HepG2 (cell line): ENCODE data around the gene TOPBP1. TPM values are rescaled to one million over a fixed set of nuclear protein-coding genes. Genes with fewer than 3 reads are reported as not detected.
A peak's percentile ranks its signal among the peaks of the same experiment; 100 is the strongest.

ENCODE experiments used
- ATAC-seq: fragments of 200-7000 bp; cut with Tn5 transposase; 3 replicates; pipeline ENCODE4 v1.9.1; 2020; ENCODE audit warnings: mild to moderate bottlenecking, moderate library complexity
- BruUV-seq: library from RNA; stranded (reverse); fragments of 400-500 nt; replicated peaks from 2 replicates; lab custom pipeline; 2021; lab: Mats Ljungman, UMichigan
- CTCF ChIA-PET: fragments of 300-600 bp; formaldehyde crosslinking; extraction: SDS; loops from one replicate; lab custom pipeline; 2021; ENCODE audit warnings: low total read pairs, inconsistent platforms, low intra/inter-chr PET ratio; lab: Yijun Ruan, JAX
- POLR2A ChIA-PET: fragments of 350-600 bp; sonication (Branson Sonifier 250); formaldehyde crosslinking; loops from one replicate; lab custom pipeline; 2020; ENCODE audit warnings: antibody characterized with exemption, inconsistent platforms; lab: Yijun Ruan, JAX
- DNase-seq: peaks from one replicate; pipeline ENCODE4 v3.0.0-alpha.2; 2015; ENCODE audit warnings: low spot score
- FAIRE-seq: peaks from 3 replicates; lab custom pipeline; 2011; peaks lifted over from hg19 to GRCh38; lab: Jason Lieb, UNC
- H2AFZ ChIP-seq: one replicate; pipeline ENCODE4 v1.6.1; 2011; ENCODE audit warnings: low read length, inconsistent platforms
- H3K27ac ChIP-seq: fragments of 300-600 bp; 3 replicates; pipeline ENCODE4 v1.8.0; 2011; ENCODE audit warnings: mixed run types, mild to moderate bottlenecking, mixed read lengths, low read length, inconsistent platforms; ENCODE audit not compliant: insufficient read depth; ENCODE audit errors: extremely low read length
- H3K27me3 ChIP-seq, 2 experiments: fragments of 200-600 bp in 1 of 2; 2 replicates in 1 of 2; 3 replicates in 1 of 2; pipeline versions ENCODE4 v1.6.0 to v1.8.0; 2011; ENCODE audit warnings: low read length in 2 of 2, mild to moderate bottlenecking in 2 of 2, moderate library complexity in 2 of 2, inconsistent platforms in 1 of 2; ENCODE audit not compliant: insufficient read depth in 2 of 2, control insufficient read depth in 1 of 2
- H3K36me3 ChIP-seq, 2 experiments: fragments of 200-600 bp in 1 of 2; replicated peaks in 1 of 2; 2 replicates in 1 of 2; 3 replicates in 1 of 2; pipeline versions ENCODE4 v1.5.1 to v1.8.0; 2011; ENCODE audit warnings: low read length in 2 of 2, inconsistent platforms in 1 of 2; ENCODE audit not compliant: insufficient read depth in 2 of 2, control insufficient read depth in 1 of 2
- H3K4me1 ChIP-seq: 2 replicates; pipeline ENCODE4 v1.5.1; 2012; ENCODE audit warnings: low read length, inconsistent platforms; ENCODE audit not compliant: insufficient read depth
- H3K4me2 ChIP-seq: 2 replicates; pipeline ENCODE4 v1.6.0; 2011; ENCODE audit warnings: low read depth, low read length, inconsistent platforms
- H3K4me3 ChIP-seq, 3 experiments: fragments of 200-600 bp in 1 of 3; sonication (generic), shearing (Covaris generic) in 1 of 3; replicated peaks in 1 of 3; 2 replicates each; pipeline ENCODE4 v1.5.1; 2011 to 2016; ENCODE audit warnings: low read length in 3 of 3, inconsistent platforms in 2 of 3, low read depth in 2 of 3, mild to moderate bottlenecking in 2 of 3, control low read depth in 1 of 3, mixed read lengths in 1 of 3; ENCODE audit not compliant: insufficient read depth in 1 of 3
- H3K79me2 ChIP-seq: one replicate; pipeline ENCODE4 v1.6.1; 2011; ENCODE audit warnings: low read length, inconsistent platforms; ENCODE audit not compliant: insufficient read depth
- H3K9ac ChIP-seq: 2 replicates; pipeline ENCODE4 v1.6.0; 2011; ENCODE audit warnings: mild to moderate bottlenecking, low read depth, low read length, inconsistent platforms; ENCODE audit not compliant: insufficient read depth
- H3K9me3 ChIP-seq: 2 replicates; pipeline ENCODE4 v1.5.1; 2012; ENCODE audit warnings: mild to moderate bottlenecking, low read length
- H4K20me1 ChIP-seq: 2 replicates; pipeline ENCODE4 v1.6.0; 2011; ENCODE audit warnings: inconsistent platforms, mild to moderate bottlenecking, low read length, moderate library complexity; ENCODE audit not compliant: insufficient read depth
- AGO2 ChIP-seq: fragments of 200-400 bp; formaldehyde crosslinking; optimal IDR thresholded peaks from 2 replicates; pipeline ENCODE3; 2017; ENCODE audit warnings: mild to moderate bottlenecking, low read depth, low read length, moderate library complexity
- CBX2 ChIP-seq, 2 experiments: fragments of 200-600 bp in 1 of 2; sonication (generic); formaldehyde crosslinking in 1 of 2; IDR thresholded peaks; 2 replicates each; pipeline versions ENCODE4 v1.7.0 to v1.8.1; 2018 to 2022; ENCODE audit warnings: low read depth in 2 of 2, low read length in 1 of 2, mild to moderate bottlenecking in 1 of 2, missing genetic modification reagents in 1 of 2
- ERF ChIP-seq: IDR thresholded peaks from 2 replicates; pipeline ENCODE4 v1.6.1; 2018; ENCODE audit warnings: missing biosample characterization, missing genetic modification reagents
- FOSL2 ChIP-seq: sonication (generic); formaldehyde crosslinking; IDR thresholded peaks from 2 replicates; pipeline ENCODE4 v1.4.0; 2020; ENCODE audit warnings: missing genetic modification reagents
- MAZ ChIP-seq, 2 experiments: sonication (generic) in 1 of 2; formaldehyde crosslinking in 1 of 2; IDR thresholded peaks; 2 replicates each; pipeline versions ENCODE4 v1.5.0 to v1.6.1; 2012 to 2020; ENCODE audit warnings: low read depth in 2 of 2, mild to moderate bottlenecking in 2 of 2, borderline replicate concordance in 1 of 2, improper control_type of control experiment in 1 of 2, low read length in 1 of 2, missing genetic modification reagents in 1 of 2, moderate library complexity in 1 of 2
- NFIB ChIP-seq: sonication (generic); formaldehyde crosslinking; IDR thresholded peaks from 2 replicates; pipeline ENCODE4 v1.9.0; 2021; ENCODE audit warnings: missing genetic modification reagents, mild to moderate bottlenecking, borderline replicate concordance
- POLR2A ChIP-seq, 2 experiments: IDR thresholded peaks; 2 replicates each; pipeline ENCODE4 v1.6.1; 2011; ENCODE audit warnings: low read depth in 2 of 2, low read length in 2 of 2, mild to moderate bottlenecking in 1 of 2, moderate library complexity in 1 of 2; ENCODE audit not compliant: insufficient read depth in 1 of 2
- SOX13 ChIP-seq, 3 experiments: fragments of 450-650 bp in 1 of 3; sonication (generic) in 1 of 3; formaldehyde crosslinking in 1 of 3; IDR thresholded peaks in 2 of 3; conservative IDR thresholded peaks in 1 of 3; 2 replicates each; pipeline versions ENCODE4 v1.5.0 to v1.6.1; 2016 to 2020; ENCODE audit warnings: antibody characterized with exemption in 1 of 3, mild to moderate bottlenecking in 1 of 3, missing compliant biosample characterization in 1 of 3, missing genetic modification reagents in 1 of 3, moderate library complexity in 1 of 3
- TOPORS ChIP-seq: sonication (generic); formaldehyde crosslinking; IDR thresholded peaks from 2 replicates; pipeline ENCODE4 v1.8.0; 2023; ENCODE audit warnings: mild to moderate bottlenecking, missing genetic modification reagents
- YEATS2 ChIP-seq: sonication (generic); formaldehyde crosslinking; IDR thresholded peaks from 2 replicates; pipeline ENCODE4 v1.4.0; 2020; ENCODE audit warnings: missing genetic modification reagents, borderline replicate concordance
- ZBTB7B ChIP-seq: sonication (generic); formaldehyde crosslinking; IDR thresholded peaks from 2 replicates; pipeline ENCODE4 v1.4.0; 2020; ENCODE audit warnings: missing genetic modification reagents
- ZC3H13 ChIP-seq: sonication (generic); formaldehyde crosslinking; IDR thresholded peaks from 2 replicates; pipeline ENCODE4 v1.8.1; 2023; ENCODE audit warnings: mild to moderate bottlenecking, missing genetic modification reagents, moderate library complexity
- ZNF234 ChIP-seq: sonication (generic); formaldehyde crosslinking; conservative IDR thresholded peaks from 2 replicates; pipeline ENCODE4 v1.5.1; 2020; ENCODE audit warnings: mild to moderate bottlenecking, missing genetic modification reagents
- ZNF331 ChIP-seq: sonication (generic); formaldehyde crosslinking; IDR thresholded peaks from 2 replicates; pipeline ENCODE4 v1.4.0; 2020; ENCODE audit warnings: missing genetic modification reagents
- ZNF501 ChIP-seq: sonication (generic); formaldehyde crosslinking; IDR thresholded peaks from 2 replicates; pipeline ENCODE4 v1.5.1; 2020; ENCODE audit warnings: mild to moderate bottlenecking, moderate library complexity, missing genetic modification reagents
- ZNF768 ChIP-seq: sonication (generic); formaldehyde crosslinking; IDR thresholded peaks from 2 replicates; pipeline ENCODE4 v1.4.0; 2020; ENCODE audit warnings: missing genetic modification reagents
- WGBS: methylation state at CpG from one replicate; pipeline ENCODE4 v1.1.6; 2017; ENCODE audit warnings: low lambda C conversion rate; 5-methylcytosine and 5-hydroxymethylcytosine counted together
- in situ Hi-C: cut with HindIII; loops from 2 replicates; pipeline ENCODE4 v1.10.0; 2017; ENCODE audit warnings: low pct_unique_long_range_greater_than_20kb; ENCODE audit not compliant: extremely low pct_ligation_motif_present
- intact Hi-C: fragments of 100-400 bp; cut with micrococcal nuclease; formaldehyde crosslinking; loops from one replicate; pipeline ENCODE4 v1.10.0; 2022; ENCODE audit not compliant: unreplicated experiment
- polyA plus RNA-seq, 8 experiments: library from polyadenylated mRNA; depleted of rRNA in 3 of 8; stranded (reverse) in 7 of 8; unstranded in 1 of 8; fragments of >200 nt; fragmentation: Illumina TruSeq in 4 of 8; extraction: Trizol in 4 of 8; gene quantifications; 2 replicates each; pipeline versions ENCODE4 v1.2.1 to v1.2.3, GENCODE V29; 2011 to 2016; ENCODE audit warnings: low read depth in 4 of 8, missing spikeins in 1 of 8, mixed read lengths in 1 of 8; ENCODE audit not compliant: insufficient read depth in 1 of 8
- total RNA-seq, 5 experiments: library from RNA; depleted of rRNA; stranded (reverse); fragments of >200 nt; fragmentation: Illumina TruSeq; extraction: Trizol; gene quantifications; 2 replicates each; pipeline ENCODE4 v1.2.3, GENCODE V29; 2016; ENCODE audit warnings: low read depth in 1 of 5
- TF ChIP-seq, protein P1 (sequence below), 2 experiments: sonication (generic) in 1 of 2; formaldehyde crosslinking in 1 of 2; IDR thresholded peaks; 2 replicates each; pipeline versions ENCODE4 v1.5.1 to v1.6.1; 2011 to 2020; ENCODE audit warnings: borderline replicate concordance in 1 of 2, low read depth in 1 of 2, low read length in 1 of 2, mild to moderate bottlenecking in 1 of 2, missing genetic modification reagents in 1 of 2, moderate library complexity in 1 of 2
- TF ChIP-seq, protein P2 (sequence below): sonication (generic); formaldehyde crosslinking; IDR thresholded peaks from 2 replicates; pipeline ENCODE4 v1.4.0; 2020; ENCODE audit warnings: missing genetic modification reagents

Gene TOPBP1
- total and polyA plus RNA-seq, 2 of the 13 experiments (the other 11 are each of a cell fraction or from before 2014, with no cell fraction given): 24.3 to 42.9 TPM

DNA sequence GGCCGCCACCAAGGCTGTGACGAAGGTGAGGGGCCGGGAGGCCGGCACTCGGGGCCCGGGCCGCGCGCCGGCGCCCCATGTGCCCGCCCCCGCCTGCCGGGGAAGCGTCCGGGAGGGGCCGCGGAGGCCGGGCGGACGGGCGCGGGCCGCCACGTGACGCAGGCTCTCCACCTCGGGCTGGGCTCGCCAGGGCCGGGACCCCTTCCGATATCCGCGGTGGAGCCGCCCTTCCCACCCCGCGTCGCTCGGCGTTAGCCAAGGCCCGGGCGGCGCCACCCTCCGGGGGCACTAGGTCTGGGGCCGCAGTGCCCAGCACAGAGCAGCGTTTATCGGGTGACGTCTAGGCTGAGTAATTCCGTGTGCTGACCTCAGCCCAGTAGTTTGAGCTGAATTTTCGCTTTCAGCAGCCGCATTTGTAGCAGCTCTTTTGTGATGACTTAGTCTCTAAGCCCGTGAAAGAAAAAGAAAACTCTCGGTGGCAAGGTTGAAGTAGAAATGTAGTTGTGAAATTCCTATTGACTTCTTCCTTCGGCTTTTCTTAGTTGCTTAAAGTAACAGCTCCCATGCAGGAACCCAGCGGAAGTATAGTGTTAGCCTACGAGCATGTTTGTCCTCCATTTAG, 87.4 kb downstream of the TOPBP1 start:
- Histone ChIP-seq H3K27me3 (no peaks in the 10 kb centered on the region), H3K4me2 (peak overlapping the region; percentile 78), H3K79me2 (peaks cover 45% of the 10 kb centered on the region), H3K9me3 (no peaks in the 10 kb centered on the region), H2AFZ (no peak overlapping the region), H4K20me1 (peaks cover 41% of the 10 kb centered on the region), H3K4me3 (peak overlapping the region; percentile 80 to 92 (median 81)), H3K36me3 (peaks cover 0 to 20% of the 10 kb centered on the region in 2 experiments; a peak in 3 of 5 replicates), H3K4me1 (peaks cover 72% of the 10 kb centered on the region), H3K27ac (peak overlapping the region; percentile 78), H3K9ac (peak overlapping the region; percentile 91)
- 2% methylated on average over 13 of the region's 54 CpGs for WGBS
- no TSS peak for BruUV-seq
- in situ Hi-C loops (loop anchor here (5.0 to 10.0 kb wide), 2 partner anchors 82 to 110 kb away; no protein-coding TSS in a partner anchor), intact Hi-C loops (loop anchor here (10.0 kb wide), 2 partner anchors 530 to 850 kb away; partner anchors contain the start of gene NPHP3)
- FAIRE-seq: no peak
- peak; percentile 44 for DNase-seq
- peak; percentile 47 for ATAC-seq
- ChIA-PET POLR2A (interaction anchor here (0.8 to 3.2 kb wide), 11 partner anchors 9 to 122 kb away, joined by 3 to 22 read pairs (median 4); no protein-coding TSS in a partner anchor), CTCF (no interaction called here)
- TF ChIP-seq ZNF331 (CRISPR knock-in tag) (peak; percentile 35; the same call in 1 of the 2 replicates), NFIB (CRISPR knock-in tag) (no peak), ZNF501 (CRISPR knock-in tag) (peak; percentile 50), MAZ (IDR thresholded peaks at IDR 0.05; ENCODE audit: borderline replicate concordance, low read depth, low read length) (0 out of 2 replicates have a peak, but pooled peaks have one; percentile 36), MAZ (CRISPR knock-in tag; IDR thresholded peaks at IDR 0.05; ENCODE audit: low read depth) (no peak), FOSL2 (peak; percentile 18; the same call in 1 of the 2 replicates), YEATS2 (CRISPR knock-in tag) (peak; percentile 26; the same call in 1 of the 2 replicates), TOPORS (CRISPR knock-in tag) (0 out of 2 replicates have a peak, but pooled peaks have one; percentile 42), CBX2 (IDR thresholded peaks at IDR 0.05; ENCODE audit: low read depth, low read length) (no peak), CBX2 (CRISPR knock-in tag; IDR thresholded peaks at IDR 0.05; ENCODE audit: low read depth) (no peak), ZC3H13 (CRISPR knock-in tag) (0 out of 2 replicates have a peak, but pooled peaks have one; percentile 43), ZBTB7B (CRISPR knock-in tag) (peak; percentile 58; the same call in 1 of the 2 replicates), ERF (CRISPR knock-in tag) (peak; percentile 55; the same call in 1 of the 2 replicates), ZNF234 (CRISPR knock-in tag) (0 out of 2 replicates have a peak, but pooled peaks have one; percentile 43), ZNF768 (CRISPR knock-in tag) (peak; percentile 22; the same call in 1 of the 2 replicates), SOX13 (IDR thresholded peaks at IDR 0.05) (no peak), SOX13 (CRISPR knock-in tag; conservative IDR thresholded peaks at IDR 0.05 in 1 of 2, IDR thresholded peaks at IDR 0.05 in 1 of 2) (peak in 1 of 2 experiments; percentile 32; a peak in 1 of 4 replicates), POLR2A (IDR thresholded peaks at IDR 0.05; ENCODE audit: insufficient read depth in 1 of 2, low read depth in 2 of 2, low read length in 2 of 2) (peak; percentile 32 to 43; a peak in 2 of 4 replicates), AGO2 (peak; percentile 67)
- TF ChIP-seq, protein P1, sequence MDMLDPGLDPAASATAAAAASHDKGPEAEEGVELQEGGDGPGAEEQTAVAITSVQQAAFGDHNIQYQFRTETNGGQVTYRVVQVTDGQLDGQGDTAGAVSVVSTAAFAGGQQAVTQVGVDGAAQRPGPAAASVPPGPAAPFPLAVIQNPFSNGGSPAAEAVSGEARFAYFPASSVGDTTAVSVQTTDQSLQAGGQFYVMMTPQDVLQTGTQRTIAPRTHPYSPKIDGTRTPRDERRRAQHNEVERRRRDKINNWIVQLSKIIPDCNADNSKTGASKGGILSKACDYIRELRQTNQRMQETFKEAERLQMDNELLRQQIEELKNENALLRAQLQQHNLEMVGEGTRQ (IDR thresholded peaks at IDR 0.05; ENCODE audit: low read depth, low read length): peak; percentile 59
- TF ChIP-seq, protein P1 (CRISPR knock-in tag; IDR thresholded peaks at IDR 0.05; ENCODE audit: borderline replicate concordance): no peak; the same call in 1 of the 2 replicates
- TF ChIP-seq, protein P2, sequence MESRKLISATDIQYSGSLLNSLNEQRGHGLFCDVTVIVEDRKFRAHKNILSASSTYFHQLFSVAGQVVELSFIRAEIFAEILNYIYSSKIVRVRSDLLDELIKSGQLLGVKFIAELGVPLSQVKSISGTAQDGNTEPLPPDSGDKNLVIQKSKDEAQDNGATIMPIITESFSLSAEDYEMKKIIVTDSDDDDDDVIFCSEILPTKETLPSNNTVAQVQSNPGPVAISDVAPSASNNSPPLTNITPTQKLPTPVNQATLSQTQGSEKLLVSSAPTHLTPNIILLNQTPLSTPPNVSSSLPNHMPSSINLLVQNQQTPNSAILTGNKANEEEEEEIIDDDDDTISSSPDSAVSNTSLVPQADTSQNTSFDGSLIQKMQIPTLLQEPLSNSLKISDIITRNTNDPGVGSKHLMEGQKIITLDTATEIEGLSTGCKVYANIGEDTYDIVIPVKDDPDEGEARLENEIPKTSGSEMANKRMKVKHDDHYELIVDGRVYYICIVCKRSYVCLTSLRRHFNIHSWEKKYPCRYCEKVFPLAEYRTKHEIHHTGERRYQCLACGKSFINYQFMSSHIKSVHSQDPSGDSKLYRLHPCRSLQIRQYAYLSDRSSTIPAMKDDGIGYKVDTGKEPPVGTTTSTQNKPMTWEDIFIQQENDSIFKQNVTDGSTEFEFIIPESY (CRISPR knock-in tag): no peak
